A673 (cell line): ENCODE data around the gene DMPK.

Experiments
- EZH2 ChIP-seq: fragments of 200-600 bp; sonication (generic); IDR thresholded peaks from 2 replicates; pipeline ENCODE4 v1.6.1; 2017; ENCODE audit warnings: borderline replicate concordance, low read depth, mild to moderate bottlenecking, mixed read lengths, antibody characterized with exemption, low read length; ENCODE audit not compliant: poor library complexity, severe bottlenecking
- TF ChIP-seq, protein P1 (sequence below): fragments of 300-800, 200-600 bp; sonication (generic); conservative IDR thresholded peaks from 2 replicates; pipeline ENCODE4 v1.5.1; 2017; ENCODE audit warnings: low read depth, mild to moderate bottlenecking, antibody characterized with exemption, low read length, moderate library complexity, mixed read lengths

DNA sequence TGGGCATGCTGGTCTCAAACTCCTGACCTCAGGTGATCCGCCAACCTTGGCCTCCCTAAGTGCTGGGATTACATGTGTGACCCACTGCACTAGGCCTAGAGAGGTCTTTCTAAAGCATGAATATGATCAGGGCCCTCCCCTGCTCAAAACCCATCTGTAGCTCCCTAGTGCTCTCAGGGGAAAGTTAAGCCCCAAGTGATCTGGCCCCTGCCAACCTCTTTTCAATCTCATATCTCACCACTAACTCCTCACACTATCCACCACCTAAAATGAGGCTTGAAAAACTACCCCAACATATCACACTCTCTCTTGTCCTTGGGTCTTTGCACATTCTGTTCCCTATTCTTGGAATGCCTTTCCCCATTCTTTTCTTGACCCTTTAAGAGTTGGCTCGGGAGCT lies 12.3 kb upstream of the DMPK start:
- TF ChIP-seq, protein P1, sequence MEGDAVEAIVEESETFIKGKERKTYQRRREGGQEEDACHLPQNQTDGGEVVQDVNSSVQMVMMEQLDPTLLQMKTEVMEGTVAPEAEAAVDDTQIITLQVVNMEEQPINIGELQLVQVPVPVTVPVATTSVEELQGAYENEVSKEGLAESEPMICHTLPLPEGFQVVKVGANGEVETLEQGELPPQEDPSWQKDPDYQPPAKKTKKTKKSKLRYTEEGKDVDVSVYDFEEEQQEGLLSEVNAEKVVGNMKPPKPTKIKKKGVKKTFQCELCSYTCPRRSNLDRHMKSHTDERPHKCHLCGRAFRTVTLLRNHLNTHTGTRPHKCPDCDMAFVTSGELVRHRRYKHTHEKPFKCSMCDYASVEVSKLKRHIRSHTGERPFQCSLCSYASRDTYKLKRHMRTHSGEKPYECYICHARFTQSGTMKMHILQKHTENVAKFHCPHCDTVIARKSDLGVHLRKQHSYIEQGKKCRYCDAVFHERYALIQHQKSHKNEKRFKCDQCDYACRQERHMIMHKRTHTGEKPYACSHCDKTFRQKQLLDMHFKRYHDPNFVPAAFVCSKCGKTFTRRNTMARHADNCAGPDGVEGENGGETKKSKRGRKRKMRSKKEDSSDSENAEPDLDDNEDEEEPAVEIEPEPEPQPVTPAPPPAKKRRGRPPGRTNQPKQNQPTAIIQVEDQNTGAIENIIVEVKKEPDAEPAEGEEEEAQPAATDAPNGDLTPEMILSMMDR, result no peak
- TF ChIP-seq EZH2, result no peak
